SJSA1 (cell line): Measurements from ENCODE around the gene ZDHHC14. TPM values are rescaled to one million over a fixed set of nuclear protein-coding genes. Genes with fewer than 3 reads are reported as not detected.
"Not testable (repeated sequence)": the region's sequence is repeated elsewhere in the genome, so short reads cannot be mapped to it uniquely, and the experiment has no call there.

Experiments used
- DNase-seq, 2 experiments: peaks; one replicate each; pipeline ENCODE4 v3.0.0-alpha.2; 2015 to 2020; ENCODE audit warnings: low spot score in 2 of 2, low read depth in 1 of 2
- H3K27ac ChIP-seq: fragments of 250-450 bp; sonication (Bioruptor Pico); 2 replicates; pipeline ENCODE4 v1.5.1; 2020; ENCODE audit warnings: mild to moderate bottlenecking, moderate library complexity
- H3K27me3 ChIP-seq: fragments of 250-450 bp; sonication (Bioruptor Pico); replicated peaks from 2 replicates; pipeline ENCODE4 v1.5.1; 2020; ENCODE audit warnings: mild to moderate bottlenecking, moderate library complexity
- H3K36me3 ChIP-seq: fragments of 250-450 bp; sonication (Bioruptor Pico); 2 replicates; pipeline ENCODE4 v1.5.1; 2020; ENCODE audit warnings: mild to moderate bottlenecking
- H3K4me1 ChIP-seq: fragments of 250-450 bp; sonication (Bioruptor Pico); replicated peaks from 2 replicates; pipeline ENCODE4 v1.6.1; 2021; ENCODE audit warnings: mild to moderate bottlenecking
- H3K4me3 ChIP-seq: fragments of 250-450 bp; sonication (Bioruptor Pico); 2 replicates; pipeline ENCODE4 v1.5.1; 2020; ENCODE audit warnings: mild to moderate bottlenecking
- H3K9me3 ChIP-seq: fragments of 250-450 bp; sonication (Bioruptor Pico); replicated peaks from 2 replicates; pipeline ENCODE4 v1.5.1; 2020; ENCODE audit warnings: mild to moderate bottlenecking
- total RNA-seq: library from RNA; depleted of rRNA; stranded (reverse); fragments of >200 nt; shearing (Covaris generic); gene quantifications from 2 replicates; pipeline ENCODE4 v1.2.3, GENCODE V29; 2014

The ZDHHC14 gene
- total RNA-seq, 1 experiment from 2014 or later = 8.4 TPM

DNA sequence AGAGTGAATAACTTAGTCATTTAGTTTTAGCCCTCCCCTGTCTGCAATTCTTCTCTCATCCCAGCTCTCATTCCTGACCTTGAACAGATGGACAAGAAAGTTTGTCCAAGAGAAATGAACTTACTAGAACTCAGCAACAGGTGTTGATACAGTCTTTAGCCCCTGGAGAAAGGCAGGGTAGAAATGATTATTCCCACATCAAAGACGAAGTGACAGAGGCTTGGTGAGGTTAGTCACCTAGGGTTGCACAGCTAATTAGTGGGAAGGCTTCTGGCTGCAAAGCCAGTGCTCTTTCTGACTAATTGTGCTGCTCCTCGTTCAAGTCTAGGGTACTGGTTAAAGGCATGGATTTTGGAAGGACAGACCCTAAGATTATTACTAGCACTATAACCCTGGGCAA lies 4.5 kb downstream of the ZDHHC14 start:
- H3K27ac ChIP-seq = no peak overlapping the region
- 0 out of 2 replicates have a peak, but pooled peaks cover 3% of the 10 kb centered on the region for H3K9me3 ChIP-seq
- no peak overlapping the region for H3K4me3 ChIP-seq
- no peak for DNase-seq
- no peaks in the 10 kb centered on the region for H3K27me3 ChIP-seq
- H3K4me1 ChIP-seq = peaks cover 13% of the 10 kb centered on the region
- H3K36me3 ChIP-seq = peaks cover 8% of the 10 kb centered on the region; the same call in 1 of the 2 replicates

DNA sequence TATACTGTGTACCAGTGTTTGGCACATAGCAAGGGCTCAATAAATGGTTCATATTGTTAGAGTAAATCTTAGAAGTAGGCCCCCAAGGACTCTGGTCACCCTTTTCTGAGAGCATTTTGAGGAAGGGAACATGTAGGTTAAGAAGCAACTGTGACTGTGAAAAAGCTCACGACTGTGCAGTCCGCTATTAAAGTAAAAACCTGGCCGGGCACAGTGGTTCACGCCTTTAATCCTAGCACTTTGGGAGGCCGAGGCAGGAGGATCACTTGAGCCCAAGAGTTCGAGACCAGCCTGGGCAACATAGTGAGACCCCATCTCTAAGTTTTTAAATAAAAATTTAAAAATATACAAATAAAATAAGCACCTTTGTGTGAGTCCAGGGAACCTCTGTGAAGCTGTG lies 5.0 kb downstream of the ZDHHC14 start:
- Histone ChIP-seq H3K9me3 (0 out of 2 replicates have a peak, but pooled peaks cover 5% of the 10 kb centered on the region), H3K27ac (no peak overlapping the region), H3K36me3 (peaks cover 3% of the 10 kb centered on the region; the same call in 1 of the 2 replicates), H3K4me3 (no peak overlapping the region), H3K27me3 (no peaks in the 10 kb centered on the region), H3K4me1 (peaks cover 13% of the 10 kb centered on the region)
- DNase-seq = no peak

DNA sequence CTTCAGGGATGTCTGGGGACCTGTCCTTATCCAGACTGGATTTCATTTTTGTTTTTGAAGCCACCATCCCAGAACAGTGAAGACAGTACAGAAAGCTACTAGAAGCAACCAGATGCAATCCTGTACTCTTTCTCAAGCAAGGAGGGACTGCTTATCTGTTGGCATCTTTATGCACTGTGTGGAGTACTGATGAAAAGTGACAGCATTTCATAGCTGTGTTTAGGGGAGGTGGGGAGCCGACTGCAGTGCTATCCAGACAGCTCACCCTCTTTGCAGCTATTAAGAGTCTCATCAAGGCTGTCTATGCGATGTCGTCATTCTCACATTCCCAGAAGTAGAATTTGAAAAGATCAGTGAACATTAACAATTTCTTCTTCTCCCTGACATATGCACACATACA lies 5.5 kb downstream of the ZDHHC14 start:
- DNase-seq = no peak
- 0 out of 2 replicates have a peak, but pooled peaks cover 7% of the 10 kb centered on the region for H3K9me3 ChIP-seq

DNA sequence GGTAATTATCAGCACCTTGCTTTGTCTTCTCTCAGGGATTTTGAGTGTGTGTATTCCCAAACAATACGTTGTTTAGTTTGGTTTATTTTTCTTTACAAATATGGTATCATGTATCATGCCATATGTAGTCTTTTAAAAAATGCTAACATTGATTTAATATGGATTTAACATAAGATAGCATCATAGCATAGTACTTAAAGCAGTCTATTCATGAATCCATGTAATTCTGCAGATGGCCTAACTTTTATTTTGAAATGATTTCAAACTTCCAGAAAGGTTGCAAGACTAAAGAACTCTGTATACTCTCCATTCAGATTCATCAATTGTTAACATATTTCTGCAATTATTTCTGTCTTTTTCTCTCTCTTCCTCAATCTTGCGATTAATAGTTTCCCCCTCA lies 7.9 kb downstream of the ZDHHC14 start:
- no peak for DNase-seq
- no peak overlapping the region for H3K4me3 ChIP-seq
- H3K9me3 ChIP-seq = 0 out of 2 replicates have a peak, but pooled peaks cover 9% of the 10 kb centered on the region
- H3K4me1 ChIP-seq = no peaks in the 10 kb centered on the region
- no peaks in the 10 kb centered on the region for H3K36me3 ChIP-seq
- no peak overlapping the region for H3K27ac ChIP-seq
- no peaks in the 10 kb centered on the region for H3K27me3 ChIP-seq

More for the DNA sequence above, 5.5 kb downstream of the ZDHHC14 start:
- Histone ChIP-seq H3K27me3 (no peaks in the 10 kb centered on the region), H3K4me3 (no peak overlapping the region), H3K4me1 (peaks cover 13% of the 10 kb centered on the region), H3K36me3 (no peaks in the 10 kb centered on the region), H3K27ac (no peak overlapping the region)

DNA sequence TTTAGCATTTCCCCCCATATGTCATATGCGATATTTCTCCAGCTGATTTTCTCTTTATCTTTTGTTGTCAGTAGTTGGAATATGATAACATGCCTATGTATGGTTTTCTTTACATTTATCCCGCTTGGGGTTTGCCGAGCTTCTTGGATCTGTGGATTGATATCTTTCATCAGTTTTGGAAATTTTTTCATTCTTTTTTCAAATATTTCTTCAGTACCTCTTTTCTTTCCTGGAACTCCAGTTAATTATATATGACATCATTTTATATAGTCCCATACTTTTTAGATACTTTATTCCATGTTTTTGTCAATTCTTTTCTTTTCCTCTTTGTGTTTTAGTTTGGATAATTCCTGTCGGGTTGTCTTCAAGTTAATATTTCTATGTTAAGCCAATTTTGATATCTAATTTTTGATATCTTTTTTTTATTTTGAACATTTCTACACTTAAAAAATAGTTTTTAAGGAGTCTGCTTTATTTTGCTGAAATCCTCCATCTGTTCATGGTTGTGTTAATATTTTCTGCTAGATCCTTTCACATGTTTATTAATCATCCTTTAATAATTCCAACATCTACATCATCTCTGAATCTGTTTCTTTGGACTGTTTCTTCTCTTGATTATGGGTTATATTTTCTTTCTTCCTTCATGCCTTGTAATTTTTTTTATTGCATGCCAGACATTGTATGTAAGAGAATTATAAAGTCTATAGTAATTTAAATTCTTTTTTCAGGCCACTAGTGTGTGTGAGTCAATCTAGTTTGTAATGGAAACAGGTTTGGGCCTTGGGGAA lies 9.5 kb downstream of the ZDHHC14 start:
- H3K9me3 ChIP-seq = 0 out of 2 replicates have a peak, but pooled peaks cover 9% of the 10 kb centered on the region
- no peak overlapping the region for H3K27ac ChIP-seq
- no peak overlapping the region for H3K4me3 ChIP-seq
- H3K27me3 ChIP-seq = no peaks in the 10 kb centered on the region
- no peaks in the 10 kb centered on the region for H3K36me3 ChIP-seq
- H3K4me1 ChIP-seq = no peaks in the 10 kb centered on the region
- DNase-seq = no peak

DNA sequence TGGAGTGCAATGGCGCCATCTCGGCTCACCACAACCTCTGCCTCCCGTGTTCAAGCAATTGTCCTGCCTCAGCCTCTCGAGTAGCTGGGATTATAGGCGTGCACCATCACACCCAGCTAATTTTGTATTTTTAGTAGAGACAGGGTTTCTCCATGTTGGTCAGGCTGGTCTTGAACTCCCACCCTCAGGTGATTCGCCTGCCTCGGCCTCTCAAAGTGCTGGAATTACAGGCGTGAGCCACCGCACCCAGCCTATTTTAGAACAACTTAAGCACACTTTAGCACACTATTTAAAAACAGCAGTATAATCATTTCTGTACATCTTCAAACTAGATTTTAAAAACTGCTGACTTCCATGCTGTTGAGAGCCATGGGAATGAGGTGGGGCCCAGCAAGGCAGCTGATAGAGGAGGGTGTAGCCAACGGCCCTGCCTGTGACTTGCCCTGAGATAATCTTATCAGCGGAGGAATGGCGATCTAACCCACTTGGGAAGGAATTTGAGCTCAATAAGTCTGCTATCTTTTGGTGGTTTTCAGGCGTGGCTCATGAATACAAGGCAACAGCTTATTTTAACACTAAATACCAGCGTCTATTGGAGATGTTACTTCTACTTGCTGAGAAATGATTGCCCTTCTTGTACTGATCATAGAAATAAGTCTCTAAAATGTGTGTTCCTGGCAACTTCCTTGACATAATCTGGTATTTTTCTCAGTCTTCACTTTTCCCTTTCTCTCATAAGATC lies 12.1 kb downstream of the ZDHHC14 start:
- Histone ChIP-seq H3K27ac (no peak overlapping the region), H3K36me3 (no peaks in the 10 kb centered on the region)
- no peak for DNase-seq

DNA sequence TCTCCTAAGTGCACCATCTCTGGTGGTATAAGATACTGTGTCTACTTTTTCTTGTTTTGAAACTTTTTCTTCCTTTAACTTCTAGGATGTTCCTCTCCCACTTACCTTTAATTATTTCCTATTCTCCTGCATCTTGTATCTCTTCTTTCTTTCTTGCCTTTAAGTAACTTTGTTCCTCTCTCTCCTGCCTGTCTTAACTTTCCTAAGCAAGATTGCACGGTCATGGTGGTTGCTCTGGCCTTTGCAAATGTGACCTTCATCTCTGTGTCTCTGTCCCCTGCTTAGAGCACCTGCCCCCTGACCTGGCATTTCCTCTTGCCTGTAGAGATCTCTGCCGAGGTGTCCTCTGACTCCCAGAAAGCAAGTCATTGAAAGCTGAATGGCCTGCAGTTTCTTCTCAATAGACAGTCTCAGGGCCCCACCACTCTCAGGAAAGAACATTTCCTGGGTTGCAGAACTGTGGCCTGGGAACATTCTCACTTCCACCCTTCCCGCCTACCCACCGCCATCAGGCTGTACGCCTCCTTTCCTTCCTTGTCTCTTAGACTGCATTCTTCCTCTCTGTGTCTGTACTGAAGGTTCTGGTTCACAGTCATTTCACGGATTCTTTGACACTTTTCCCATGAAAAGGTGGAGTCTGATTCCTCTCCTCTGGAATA lies 12.8 kb downstream of the ZDHHC14 start:
- no peaks in the 10 kb centered on the region for H3K36me3 ChIP-seq
- H3K27me3 ChIP-seq = no peaks in the 10 kb centered on the region
- H3K4me3 ChIP-seq = no peak overlapping the region
- no peak for DNase-seq
- no peaks in the 10 kb centered on the region for H3K4me1 ChIP-seq
- no peak overlapping the region for H3K27ac ChIP-seq
- H3K9me3 ChIP-seq = 0 out of 2 replicates have a peak, but pooled peaks cover 9% of the 10 kb centered on the region

More for the DNA sequence above, 12.1 kb downstream of the ZDHHC14 start:
- Histone ChIP-seq H3K4me3 (no peak overlapping the region), H3K9me3 (0 out of 2 replicates have a peak, but pooled peaks cover 9% of the 10 kb centered on the region), H3K4me1 (no peaks in the 10 kb centered on the region), H3K27me3 (no peaks in the 10 kb centered on the region)

DNA sequence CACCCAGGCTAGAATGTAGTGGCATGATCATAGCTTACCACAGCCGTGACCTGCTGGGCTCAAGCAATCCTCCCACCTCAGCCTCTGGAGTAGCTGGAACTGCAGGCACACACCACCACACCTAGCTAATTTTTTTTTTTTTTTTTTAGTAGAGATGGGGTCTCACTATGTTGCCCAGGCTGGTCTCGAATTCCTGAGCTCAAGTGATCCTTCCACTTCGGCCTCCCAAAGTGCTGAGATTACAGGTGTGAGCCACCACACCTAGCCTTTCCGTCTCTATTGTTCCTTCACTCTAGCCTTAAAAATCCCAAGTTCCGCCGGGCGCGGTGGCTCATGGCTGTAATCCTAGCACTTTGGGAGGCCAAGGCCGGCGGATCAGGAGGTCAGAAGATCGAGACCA lies 14.2 kb downstream of the ZDHHC14 start:
- not testable (repeated sequence) for H3K36me3 ChIP-seq, H3K9me3 ChIP-seq, H3K27me3 ChIP-seq, DNase-seq, H3K27ac ChIP-seq, H3K4me3 ChIP-seq, H3K4me1 ChIP-seq

DNA sequence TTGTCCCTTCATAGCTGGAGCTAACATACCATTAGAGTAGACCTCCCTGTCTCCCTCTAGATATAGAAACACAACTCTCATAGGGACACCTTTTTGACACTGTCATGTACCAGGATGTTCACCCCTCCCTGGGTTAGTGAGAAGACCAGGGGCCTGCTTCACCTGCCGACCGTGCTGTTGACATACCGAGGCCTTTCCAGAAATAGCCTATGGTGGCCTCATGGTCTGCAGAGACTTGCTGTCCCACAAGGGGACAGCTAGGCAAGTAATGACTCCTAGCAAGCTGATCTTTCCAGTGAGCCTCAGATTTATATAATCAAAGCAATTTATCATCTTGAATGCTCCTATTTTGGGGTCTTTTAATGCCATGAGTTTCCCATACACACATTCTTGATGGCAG lies 15.0 kb downstream of the ZDHHC14 start:
- Histone ChIP-seq H3K36me3 (no peaks in the 10 kb centered on the region), H3K27me3 (no peaks in the 10 kb centered on the region), H3K4me1 (no peaks in the 10 kb centered on the region), H3K27ac (no peak overlapping the region), H3K9me3 (0 out of 2 replicates have a peak, but pooled peaks cover 4% of the 10 kb centered on the region), H3K4me3 (no peak overlapping the region)
- no peak for DNase-seq

DNA sequence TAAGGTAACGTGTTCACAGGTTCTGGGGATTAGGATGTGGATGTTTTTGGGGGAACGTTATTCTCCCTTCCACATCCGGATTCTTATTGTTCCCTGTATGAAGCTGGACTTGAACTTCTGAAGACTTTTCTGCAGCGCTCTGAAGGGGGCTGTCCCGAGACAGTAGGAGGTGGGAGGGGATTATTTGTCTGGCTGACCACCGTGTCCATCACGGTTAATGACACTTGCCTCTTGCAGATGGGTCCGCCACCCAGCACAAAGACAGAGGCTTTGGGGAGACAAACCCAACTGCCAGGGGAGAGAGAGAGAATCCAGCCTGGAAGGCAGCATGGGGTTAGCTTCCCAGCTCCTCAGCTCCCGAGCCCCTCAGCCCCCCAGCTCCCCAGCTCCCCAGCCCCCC lies 16.7 kb downstream of the ZDHHC14 start:
- no peaks in the 10 kb centered on the region for H3K4me1 ChIP-seq
- no peaks in the 10 kb centered on the region for H3K27me3 ChIP-seq
- H3K36me3 ChIP-seq = no peaks in the 10 kb centered on the region
- DNase-seq = no peak
- no peak overlapping the region for H3K27ac ChIP-seq
- no peaks in the 10 kb centered on the region for H3K9me3 ChIP-seq
- no peak overlapping the region for H3K4me3 ChIP-seq

DNA sequence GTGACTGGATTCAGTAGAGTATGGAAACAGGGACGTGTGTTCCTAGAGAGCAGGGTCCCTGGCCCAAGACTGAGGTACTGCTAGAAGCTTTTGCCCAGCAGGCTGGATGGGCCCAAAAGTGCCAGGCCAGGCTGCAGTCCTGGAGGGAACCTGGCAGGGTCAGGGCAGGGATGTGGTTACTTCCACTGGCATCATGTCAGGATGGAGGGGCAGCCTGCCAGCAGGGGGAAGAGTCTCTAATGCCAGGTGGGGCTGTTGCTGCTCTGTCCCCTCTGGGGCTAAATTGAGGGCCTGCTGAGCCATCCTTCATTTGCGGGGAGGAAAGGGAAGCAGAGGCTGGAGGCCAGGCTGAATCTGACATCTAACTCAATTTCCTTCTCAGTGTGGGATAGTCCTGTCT lies 17.2 kb downstream of the ZDHHC14 start:
- Histone ChIP-seq H3K36me3 (no peaks in the 10 kb centered on the region), H3K4me3 (no peak overlapping the region), H3K9me3 (no peaks in the 10 kb centered on the region), H3K4me1 (no peaks in the 10 kb centered on the region), H3K27ac (no peak overlapping the region), H3K27me3 (no peaks in the 10 kb centered on the region)
- no peak for DNase-seq

DNA sequence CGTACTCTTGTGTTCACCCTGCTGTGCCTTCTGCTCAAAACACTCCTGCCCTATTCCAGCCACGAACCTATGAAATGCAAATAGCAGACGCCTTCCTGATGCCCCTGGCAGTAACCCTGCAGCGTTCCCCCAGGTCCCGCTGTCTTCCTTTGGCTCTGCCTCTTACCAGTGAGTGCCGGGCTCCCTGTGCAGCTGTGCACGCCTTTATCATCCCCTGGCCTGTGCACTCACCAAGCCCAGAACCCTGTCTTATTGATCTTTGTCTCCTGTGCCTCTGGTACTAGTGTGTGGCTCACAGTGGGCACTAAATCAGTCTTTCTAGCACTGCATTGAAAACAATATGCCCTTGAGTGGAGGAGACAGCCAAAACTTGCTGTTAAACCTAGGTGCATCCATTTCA lies 19.7 kb downstream of the ZDHHC14 start:
- Histone ChIP-seq H3K4me3 (no peak overlapping the region), H3K27ac (no peak overlapping the region), H3K36me3 (no peaks in the 10 kb centered on the region), H3K4me1 (no peaks in the 10 kb centered on the region), H3K27me3 (no peaks in the 10 kb centered on the region), H3K9me3 (no peaks in the 10 kb centered on the region)
- no peak for DNase-seq

DNA sequence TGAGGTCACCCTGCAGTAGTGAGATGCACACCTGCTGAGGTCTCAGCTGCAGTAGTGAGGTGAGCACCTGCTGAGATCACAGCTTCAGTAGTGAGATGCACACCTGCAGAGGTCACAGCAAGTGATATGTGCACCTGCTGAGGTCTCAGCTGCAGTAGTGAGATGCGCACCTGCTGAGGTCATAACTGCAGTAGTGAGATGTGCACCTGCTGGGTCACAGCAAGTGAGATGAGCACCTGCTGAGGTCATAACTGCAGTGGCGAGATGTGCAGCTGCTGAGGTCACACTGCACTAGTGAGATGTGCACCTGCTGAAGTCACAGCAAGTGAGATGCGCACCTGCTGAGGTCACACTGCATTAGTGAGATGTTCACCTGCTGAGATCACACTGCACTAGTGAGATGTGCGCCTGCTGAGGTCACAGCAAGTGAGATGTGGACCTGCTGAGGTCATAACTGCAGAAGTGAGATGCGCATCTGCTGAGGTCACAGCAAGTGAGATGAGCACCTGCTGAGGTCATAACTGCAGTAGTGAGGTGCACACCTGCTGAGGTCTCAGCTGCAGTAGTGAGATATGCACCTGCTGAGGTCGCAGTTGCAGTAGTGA lies 20.8 kb downstream of the ZDHHC14 start:
- Histone ChIP-seq H3K36me3 (no peaks in the 10 kb centered on the region), H3K9me3 (no peaks in the 10 kb centered on the region), H3K27ac (no peak overlapping the region), H3K4me3 (no peak overlapping the region), H3K27me3 (no peaks in the 10 kb centered on the region), H3K4me1 (no peaks in the 10 kb centered on the region)
- no peak for DNase-seq
